ENCODE results near the gene RNF207.
A peak's percentile ranks its signal among the peaks of the same experiment; 100 is the strongest.

The RNF207 gene

DNA sequence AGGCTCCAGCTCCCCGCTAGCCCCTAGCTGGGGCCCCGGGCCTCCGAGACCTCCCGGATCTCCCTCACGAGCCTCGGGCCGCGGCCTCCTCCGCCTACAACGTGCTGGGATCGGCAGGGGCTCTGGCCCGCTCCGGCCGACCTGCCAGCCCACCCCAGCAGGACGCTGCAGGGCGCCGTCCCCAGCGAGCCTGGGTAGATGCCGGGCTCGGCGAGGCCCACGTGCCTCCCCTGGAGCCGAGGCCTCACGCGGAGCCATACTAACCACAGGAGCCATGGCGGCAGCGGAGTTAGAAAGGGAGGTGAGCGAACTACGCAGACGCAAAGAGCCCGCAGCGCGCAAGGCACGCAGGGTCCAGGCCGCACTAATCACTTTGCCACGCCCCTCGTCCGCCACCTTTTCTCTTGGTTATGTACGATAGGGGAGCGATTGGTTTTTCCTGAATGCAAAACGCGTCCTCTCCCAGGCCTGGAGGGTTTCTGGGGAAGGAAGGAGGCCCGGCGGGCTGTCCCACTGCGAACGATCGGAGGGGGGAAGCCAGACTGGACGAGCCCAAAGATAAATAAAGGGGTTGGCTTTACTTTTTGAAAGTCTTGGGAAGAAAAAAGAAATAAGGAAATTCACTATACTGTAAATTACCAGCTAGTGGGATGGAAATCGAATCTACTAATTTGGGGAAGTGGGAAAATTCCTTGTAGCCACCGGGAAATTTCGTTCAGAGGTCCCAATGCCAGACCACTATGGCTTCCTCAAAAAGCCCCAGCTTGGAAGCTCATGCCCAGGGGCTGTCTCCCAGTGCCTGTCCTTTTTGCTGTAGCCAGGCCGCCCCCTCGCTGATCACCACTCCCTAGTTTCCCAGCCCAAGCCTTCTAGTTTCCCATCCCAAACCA is 6.4 kb upstream of the RNF207 start, which contains the start of gene RPL22:
Gene RPL22, minus strand, starts transcription at position 298 of the 890 bp plus-strand sequence. Its CDS starts 22 bp downstream, at position 276.
- no peak for TF ChIP-seq EZH2phosphoT487 (IDR thresholded peaks at IDR 0.05; ENCODE audit: low read depth)
- TF ChIP-seq, protein P1, sequence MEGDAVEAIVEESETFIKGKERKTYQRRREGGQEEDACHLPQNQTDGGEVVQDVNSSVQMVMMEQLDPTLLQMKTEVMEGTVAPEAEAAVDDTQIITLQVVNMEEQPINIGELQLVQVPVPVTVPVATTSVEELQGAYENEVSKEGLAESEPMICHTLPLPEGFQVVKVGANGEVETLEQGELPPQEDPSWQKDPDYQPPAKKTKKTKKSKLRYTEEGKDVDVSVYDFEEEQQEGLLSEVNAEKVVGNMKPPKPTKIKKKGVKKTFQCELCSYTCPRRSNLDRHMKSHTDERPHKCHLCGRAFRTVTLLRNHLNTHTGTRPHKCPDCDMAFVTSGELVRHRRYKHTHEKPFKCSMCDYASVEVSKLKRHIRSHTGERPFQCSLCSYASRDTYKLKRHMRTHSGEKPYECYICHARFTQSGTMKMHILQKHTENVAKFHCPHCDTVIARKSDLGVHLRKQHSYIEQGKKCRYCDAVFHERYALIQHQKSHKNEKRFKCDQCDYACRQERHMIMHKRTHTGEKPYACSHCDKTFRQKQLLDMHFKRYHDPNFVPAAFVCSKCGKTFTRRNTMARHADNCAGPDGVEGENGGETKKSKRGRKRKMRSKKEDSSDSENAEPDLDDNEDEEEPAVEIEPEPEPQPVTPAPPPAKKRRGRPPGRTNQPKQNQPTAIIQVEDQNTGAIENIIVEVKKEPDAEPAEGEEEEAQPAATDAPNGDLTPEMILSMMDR (IDR thresholded peaks at IDR 0.05; ENCODE audit: low read depth, low read length): no peak
- Histone ChIP-seq H3K27me3 (ENCODE audit: low read depth, low read length) (no peaks in the 10 kb centered on the region), H3K79me2 (ENCODE audit: low read length) (peaks cover 51% of the 10 kb centered on the region), H4K20me1 (ENCODE audit: insufficient read depth, low read length) (peaks cover 10% of the 10 kb centered on the region; the same call in 1 of the 2 replicates), H3K9me3 (ENCODE audit: insufficient read depth, low read length) (no peaks in the 10 kb centered on the region), H3K4me2 (ENCODE audit: low read length) (peak within 1 kb of the TSS; percentile 96), H3K9ac (ENCODE audit: low read length) (peak within 1 kb of the TSS; percentile 96), H3K4me1 (ENCODE audit: low read length) (peaks cover 20% of the 10 kb centered on the region), H3K4me3 (ENCODE audit: low read length) (peak within 1 kb of the TSS; percentile 100), H3K36me3 (replicated peaks; ENCODE audit: low read depth, low read length) (peaks cover 23% of the 10 kb centered on the region), H2AFZ (ENCODE audit: low read depth, low read length) (peak within 1 kb of the TSS; percentile 84), H3K27ac (ENCODE audit: low read length) (peak within 1 kb of the TSS; percentile 77)

DNA sequence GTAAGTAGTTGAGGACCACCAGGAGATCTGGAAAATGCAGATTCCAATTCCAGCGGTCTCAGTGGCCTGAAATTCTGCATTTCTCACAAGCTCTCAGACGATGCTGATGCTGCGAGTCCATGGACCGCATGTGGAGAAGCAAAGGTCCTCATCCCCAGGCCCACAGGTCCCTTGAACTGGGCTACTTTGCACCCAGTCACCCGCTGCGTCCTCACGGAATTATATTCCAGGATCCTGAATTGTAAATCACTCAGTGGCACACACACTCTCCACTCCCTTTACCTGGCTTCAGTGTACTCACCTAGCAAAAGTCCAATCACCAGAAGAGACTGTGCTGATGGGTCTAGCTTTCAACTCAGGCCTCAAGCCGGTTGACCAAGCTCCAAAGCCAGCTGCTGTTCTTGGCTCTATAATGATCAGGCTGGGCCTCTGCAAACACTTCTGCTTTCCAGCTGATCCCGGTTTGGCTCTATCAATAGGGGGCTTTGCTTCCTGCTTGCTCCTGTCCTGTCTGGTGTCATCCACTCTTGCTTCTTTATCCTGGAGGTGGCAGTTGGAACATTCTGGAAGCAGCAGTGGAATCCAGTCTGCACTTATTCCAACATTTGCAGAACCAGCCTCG is 5.6 kb upstream of the RNF207 start:
- Histone ChIP-seq H4K20me1 (ENCODE audit: insufficient read depth, low read length) (peaks cover 10% of the 10 kb centered on the region; the same call in 1 of the 2 replicates), H3K27ac (ENCODE audit: low read length) (peak overlapping the region; percentile 77), H2AFZ (ENCODE audit: low read depth, low read length) (peak overlapping the region; percentile 84; the same call in 1 of the 2 replicates), H3K9me3 (ENCODE audit: insufficient read depth, low read length) (no peaks in the 10 kb centered on the region), H3K4me1 (ENCODE audit: low read length) (peaks cover 20% of the 10 kb centered on the region), H3K27me3 (ENCODE audit: low read depth, low read length) (no peaks in the 10 kb centered on the region), H3K79me2 (ENCODE audit: low read length) (peaks cover 48% of the 10 kb centered on the region), H3K36me3 (replicated peaks; ENCODE audit: low read depth, low read length) (peaks cover 23% of the 10 kb centered on the region), H3K9ac (ENCODE audit: low read length) (peak overlapping the region; percentile 87), H3K4me2 (ENCODE audit: low read length) (peak overlapping the region; percentile 96), H3K4me3 (ENCODE audit: low read length) (peak overlapping the region; percentile 100)
- TF ChIP-seq, protein P1 (IDR thresholded peaks at IDR 0.05; ENCODE audit: low read depth, low read length): no peak
- TF ChIP-seq EZH2phosphoT487 (IDR thresholded peaks at IDR 0.05; ENCODE audit: low read depth): no peak

DNA sequence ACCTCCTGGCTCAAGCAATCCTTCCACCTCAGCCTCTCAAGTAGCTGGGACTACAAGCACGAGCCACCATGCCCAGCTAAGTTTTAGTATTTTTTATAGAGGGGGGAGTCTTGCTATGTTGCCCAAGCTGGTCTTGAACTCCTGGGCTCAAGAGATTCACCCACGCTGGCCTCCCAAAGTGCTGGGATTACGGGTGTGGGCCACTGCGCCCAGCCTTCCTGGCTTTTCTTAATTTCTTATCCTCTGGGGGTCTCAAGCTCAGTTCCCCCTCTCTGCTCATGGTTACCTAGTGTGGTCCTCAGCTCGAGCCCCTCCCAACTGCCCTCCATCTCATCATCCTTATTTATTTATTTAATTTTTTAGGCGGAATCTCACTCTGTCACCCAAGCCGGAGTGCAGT is 3.7 kb upstream of the RNF207 start:
- Histone ChIP-seq H3K4me1 (ENCODE audit: low read length) (peaks cover 20% of the 10 kb centered on the region), H3K9ac (ENCODE audit: low read length) (no peak overlapping the region), H2AFZ (ENCODE audit: low read depth, low read length) (no peak overlapping the region), H3K79me2 (ENCODE audit: low read length) (peaks cover 32% of the 10 kb centered on the region), H3K4me3 (ENCODE audit: low read length) (no peak overlapping the region), H3K4me2 (ENCODE audit: low read length) (no peak overlapping the region), H3K36me3 (replicated peaks; ENCODE audit: low read depth, low read length) (peaks cover 10% of the 10 kb centered on the region), H3K27ac (ENCODE audit: low read length) (no peak overlapping the region), H3K9me3 (ENCODE audit: insufficient read depth, low read length) (no peaks in the 10 kb centered on the region), H3K27me3 (ENCODE audit: low read depth, low read length) (no peaks in the 10 kb centered on the region), H4K20me1 (ENCODE audit: insufficient read depth, low read length) (peaks cover 10% of the 10 kb centered on the region; the same call in 1 of the 2 replicates)
- TF ChIP-seq EZH2phosphoT487 (IDR thresholded peaks at IDR 0.05; ENCODE audit: low read depth): no peak
- TF ChIP-seq, protein P1 (IDR thresholded peaks at IDR 0.05; ENCODE audit: low read depth, low read length): no peak

DNA sequence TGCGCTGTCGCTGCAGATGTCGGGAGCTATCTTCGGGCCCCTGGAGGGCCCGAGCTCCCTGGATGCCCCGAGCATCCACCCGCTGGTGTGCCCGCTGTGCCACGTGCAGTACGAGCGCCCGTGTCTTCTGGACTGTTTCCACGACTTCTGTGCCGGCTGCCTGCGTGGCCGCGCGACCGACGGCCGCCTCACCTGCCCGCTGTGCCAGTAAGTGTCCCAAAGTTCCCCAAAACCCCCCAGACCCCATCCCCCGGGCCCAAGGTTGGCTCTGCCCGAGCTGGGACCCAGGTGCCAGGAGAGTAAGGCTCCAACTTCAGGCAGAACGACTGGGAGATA is 569 bp downstream of the RNF207 start:
- Histone ChIP-seq H3K4me1 (ENCODE audit: low read length) (no peaks in the 10 kb centered on the region), H3K27me3 (ENCODE audit: low read depth, low read length) (no peaks in the 10 kb centered on the region), H3K9me3 (ENCODE audit: insufficient read depth, low read length) (no peaks in the 10 kb centered on the region), H3K27ac (ENCODE audit: low read length) (no peak overlapping the region), H3K4me3 (ENCODE audit: low read length) (peak overlapping the region; percentile 77), H3K9ac (ENCODE audit: low read length) (peak overlapping the region; percentile 68), H3K79me2 (ENCODE audit: low read length) (no peaks in the 10 kb centered on the region), H4K20me1 (ENCODE audit: insufficient read depth, low read length) (no peaks in the 10 kb centered on the region), H2AFZ (ENCODE audit: low read depth, low read length) (no peak overlapping the region), H3K4me2 (ENCODE audit: low read length) (peak overlapping the region; percentile 68), H3K36me3 (replicated peaks; ENCODE audit: low read depth, low read length) (no peaks in the 10 kb centered on the region)
- TF ChIP-seq EZH2phosphoT487 (IDR thresholded peaks at IDR 0.05; ENCODE audit: low read depth): no peak
- TF ChIP-seq, protein P1 (IDR thresholded peaks at IDR 0.05; ENCODE audit: low read depth, low read length): no peak

All from OCI-LY3 (cell line).